DOHH2 (cell line): Measurements from ENCODE around the gene EIF4EBP2.

Experiments
- CTCF ChIP-seq: fragments of 200-600 bp; sonication (generic); IDR thresholded peaks from one replicate; pipeline ENCODE4 v1.5.1; 2014; ENCODE audit warnings: antibody characterized with exemption, mild to moderate bottlenecking, low read depth, low read length; ENCODE audit not compliant: poor library complexity, severe bottlenecking
- EZH2phosphoT487 ChIP-seq: fragments of 200-600 bp; sonication (generic); IDR thresholded peaks from 2 replicates; pipeline ENCODE4 v1.6.1; 2017; ENCODE audit warnings: borderline replicate concordance, mild to moderate bottlenecking, antibody characterized with exemption, low read length, moderate library complexity, mixed read lengths

DNA sequence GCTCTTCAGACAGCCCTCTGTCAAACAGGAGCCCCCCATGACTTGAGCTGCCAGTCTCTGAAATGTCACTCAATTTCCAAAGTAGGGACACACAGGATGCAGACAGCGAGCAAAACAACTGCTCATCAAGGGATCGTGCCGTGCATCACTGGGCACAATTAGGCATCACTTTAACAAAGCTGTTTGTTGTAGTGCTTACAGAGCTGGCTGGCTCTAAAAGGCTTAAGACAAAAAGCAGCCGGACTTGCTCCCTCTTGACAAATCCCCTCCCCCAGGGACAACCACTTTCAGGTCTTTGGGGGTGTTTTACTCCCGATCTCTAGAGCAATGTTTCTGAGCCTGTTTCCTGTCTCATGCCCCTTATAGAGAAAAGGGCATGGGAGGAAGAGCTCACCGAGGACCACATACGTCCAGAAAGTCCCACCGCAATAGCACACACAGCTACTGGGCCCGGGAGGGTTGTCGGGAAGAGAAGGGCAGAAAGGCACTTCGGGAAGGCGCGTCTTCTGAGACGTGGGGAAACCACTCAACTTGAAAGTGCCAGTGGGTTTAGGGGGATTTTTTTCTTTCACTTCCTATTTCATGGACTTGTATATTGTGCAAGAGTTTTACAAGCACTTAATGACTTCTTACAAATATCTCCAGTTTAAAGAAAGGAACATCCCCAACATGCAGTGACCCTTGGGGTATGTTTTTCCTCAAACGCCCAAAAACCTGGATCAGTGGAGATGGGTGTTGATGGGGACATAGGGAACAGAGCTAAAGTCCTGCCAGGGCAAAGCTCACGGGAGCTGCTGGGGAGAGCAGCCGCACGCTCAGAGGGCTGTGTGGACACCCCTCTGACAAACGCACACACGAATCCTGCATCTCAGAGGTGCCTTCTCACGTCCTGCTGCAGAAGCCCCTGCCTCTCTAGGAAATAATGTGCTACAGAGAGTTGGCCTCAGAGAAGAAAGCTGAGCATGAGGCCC is 48.6 kb upstream of the EIF4EBP2 start:
- no peak for TF ChIP-seq EZH2phosphoT487
- no peak for TF ChIP-seq CTCF
